GM23338 (cell line): ENCODE measurements around the gene GLOD4. TPM values are rescaled to one million over a fixed set of nuclear protein-coding genes. Genes with fewer than 3 reads are reported as not detected.

ENCODE experiments used
- ATAC-seq: fragments of 200-7000 bp; cut with Tn5 transposase; 3 replicates; pipeline ENCODE4 v1.9.1; 2020
- DNase-seq: peaks from one replicate; pipeline ENCODE4 v3.0.0-alpha.2; 2015; ENCODE audit warnings: low spot score
- H2AFZ ChIP-seq: fragments of 200-600 bp; sonication (generic); 2 replicates; pipeline ENCODE4 v1.8.0; 2016; ENCODE audit warnings: antibody characterized with exemption, mild to moderate bottlenecking, moderate library complexity
- H3F3A ChIP-seq: fragments of 200-600 bp; sonication (generic); replicated peaks from 2 replicates; pipeline ENCODE4 v1.8.0; 2017; ENCODE audit warnings: antibody characterized with exemption, mixed run types, low read depth
- H3K27ac ChIP-seq: fragments of 200-600 bp; sonication (generic); 2 replicates; pipeline ENCODE4 v1.6.1; 2016; ENCODE audit warnings: low read depth
- H3K27me3 ChIP-seq: fragments of 200-600 bp; sonication (generic); 2 replicates; pipeline ENCODE4 v1.8.0; 2016; ENCODE audit warnings: mild to moderate bottlenecking, mixed run types, moderate library complexity; ENCODE audit not compliant: insufficient read depth
- H3K36me3 ChIP-seq: fragments of 200-600 bp; sonication (generic); 2 replicates; pipeline ENCODE4 v1.8.0; 2016; ENCODE audit warnings: mild to moderate bottlenecking; ENCODE audit not compliant: insufficient read depth
- H3K4me1 ChIP-seq: fragments of 200-600 bp; sonication (generic); 2 replicates; pipeline ENCODE4 v1.8.0; 2016; ENCODE audit warnings: mild to moderate bottlenecking, moderate library complexity; ENCODE audit not compliant: insufficient read depth
- H3K4me2 ChIP-seq: fragments of 200-600 bp; sonication (generic); 2 replicates; pipeline ENCODE4 v1.7.1; 2017; ENCODE audit warnings: mixed run types
- H3K4me3 ChIP-seq: fragments of 200-600 bp; sonication (generic); 2 replicates; pipeline ENCODE4 v1.6.1; 2016; ENCODE audit warnings: mixed run types
- H3K79me2 ChIP-seq: fragments of 200-600 bp; sonication (generic); replicated peaks from 2 replicates; pipeline ENCODE4 v1.8.0; 2017; ENCODE audit warnings: mild to moderate bottlenecking; ENCODE audit not compliant: insufficient read depth
- H3K9me2 ChIP-seq: fragments of 200-600 bp; sonication (generic); 2 replicates; pipeline ENCODE4 v1.8.0; 2017; ENCODE audit not compliant: insufficient read depth
- H4K20me1 ChIP-seq: fragments of 200-600 bp; sonication (generic); replicated peaks from 2 replicates; pipeline ENCODE4 v1.8.0; 2017; ENCODE audit warnings: mild to moderate bottlenecking; ENCODE audit not compliant: insufficient read depth
- H3K27ac Mint-ChIP-seq: 2 replicates; pipeline ENCODE4 v1.8.0; 2020; ENCODE audit warnings: inconsistent platforms, mild to moderate bottlenecking, moderate library complexity, mixed read lengths
- H3K27me3 Mint-ChIP-seq: 3 replicates; pipeline ENCODE4 v1.8.0; 2022; ENCODE audit warnings: low read depth, mild to moderate bottlenecking, moderate library complexity, mixed read lengths, inconsistent platforms; ENCODE audit not compliant: insufficient read depth, poor library complexity
- H3K36me3 Mint-ChIP-seq: 3 replicates; pipeline ENCODE4 v1.8.0; 2021; ENCODE audit warnings: low read depth, mild to moderate bottlenecking, inconsistent platforms, moderate library complexity, mixed read lengths
- H3K4me1 Mint-ChIP-seq: 3 replicates; pipeline ENCODE4 v1.8.0; 2020; ENCODE audit warnings: mild to moderate bottlenecking, inconsistent platforms, mixed read lengths
- H3K4me3 Mint-ChIP-seq: 3 replicates; pipeline ENCODE4 v1.8.0; 2021; ENCODE audit warnings: moderate library complexity, mild to moderate bottlenecking, inconsistent platforms, mixed read lengths
- H3K9me3 Mint-ChIP-seq: 3 replicates; pipeline ENCODE4 v1.8.0; 2020; ENCODE audit warnings: moderate library complexity, mild to moderate bottlenecking, inconsistent platforms, mixed read lengths
- CREB1 ChIP-seq: fragments of 250-450 bp; sonication (Bioruptor Pico); IDR thresholded peaks from 2 replicates; pipeline ENCODE4 v1.5.0; 2020; ENCODE audit warnings: low read depth, mild to moderate bottlenecking, moderate library complexity
- CTCF ChIP-seq, 2 experiments: fragments of 200-600 bp in 1 of 2; sonication (generic) in 1 of 2; conservative IDR thresholded peaks; 2 replicates each; pipeline versions ENCODE4 v1.5.1 to v1.6.1; 2016 to 2017; ENCODE audit warnings: antibody characterized with exemption in 2 of 2, low read depth in 2 of 2, mild to moderate bottlenecking in 2 of 2, moderate library complexity in 1 of 2
- ETS1 ChIP-seq: IDR thresholded peaks from 2 replicates; pipeline ENCODE4 v1.6.1; 2016; ENCODE audit warnings: antibody characterized with exemption
- EZH2 ChIP-seq: fragments of 200-600 bp; sonication (generic); IDR thresholded peaks from one replicate; pipeline ENCODE4 v1.8.0; 2017; ENCODE audit warnings: antibody characterized with exemption, mild to moderate bottlenecking, low read depth; ENCODE audit not compliant: unreplicated experiment
- EZH2phosphoT487 ChIP-seq: fragments of 200-600 bp; sonication (generic); IDR thresholded peaks from one replicate; pipeline ENCODE4 v1.8.1; 2018; ENCODE audit warnings: antibody characterized with exemption; ENCODE audit not compliant: unreplicated experiment
- JUNB ChIP-seq: IDR thresholded peaks from one replicate; pipeline ENCODE4 v1.6.1; 2016; ENCODE audit warnings: antibody characterized with exemption; ENCODE audit not compliant: unreplicated experiment
- NANOG ChIP-seq: IDR thresholded peaks from 2 replicates; pipeline ENCODE4 v1.6.1; 2016; ENCODE audit warnings: antibody characterized with exemption, borderline replicate concordance
- POLR2AphosphoS5 ChIP-seq: IDR thresholded peaks from 2 replicates; pipeline ENCODE4 v1.6.1; 2016; ENCODE audit warnings: antibody characterized with exemption, low read depth
- REST ChIP-seq: IDR thresholded peaks from one replicate; pipeline ENCODE4 v1.6.1; 2018; ENCODE audit warnings: antibody characterized with exemption; ENCODE audit not compliant: unreplicated experiment
- STAT1 ChIP-seq: IDR thresholded peaks from one replicate; pipeline ENCODE4 v1.6.1; 2016; ENCODE audit warnings: antibody characterized with exemption; ENCODE audit not compliant: unreplicated experiment
- ZNF114 ChIP-seq: fragments of 250-450 bp; sonication (Bioruptor Pico); IDR thresholded peaks from 2 replicates; pipeline ENCODE4 v1.5.0; 2020; ENCODE audit warnings: mild to moderate bottlenecking, moderate library complexity
- ZNF331 ChIP-seq: fragments of 250-450 bp; sonication (Bioruptor Pico); IDR thresholded peaks from 2 replicates; pipeline ENCODE4 v1.5.0; 2020; ENCODE audit warnings: low read depth, mild to moderate bottlenecking, moderate library complexity
- ZNF462 ChIP-seq: fragments of 250-450 bp; sonication (Bioruptor Pico); IDR thresholded peaks from 2 replicates; pipeline ENCODE4 v1.5.0; 2020; ENCODE audit warnings: mild to moderate bottlenecking, moderate library complexity
- polyA plus RNA-seq: library from polyadenylated mRNA; unstranded; fragments of >200 nt; fragmentation: Nextera tagmentation; extraction: Ambion mirVana; gene quantifications from 2 replicates; pipeline ENCODE4 v1.2.1, GENCODE V29; 2016
- total RNA-seq: library from RNA; depleted of rRNA; stranded (reverse); fragments of >200 nt; shearing (Covaris generic); gene quantifications from 2 replicates; pipeline ENCODE4 v1.2.3, GENCODE V29; 2014

Gene GLOD4
- total and polyA plus RNA-seq, 2 experiments from 2014 or later = 120 to 122 TPM

DNA sequence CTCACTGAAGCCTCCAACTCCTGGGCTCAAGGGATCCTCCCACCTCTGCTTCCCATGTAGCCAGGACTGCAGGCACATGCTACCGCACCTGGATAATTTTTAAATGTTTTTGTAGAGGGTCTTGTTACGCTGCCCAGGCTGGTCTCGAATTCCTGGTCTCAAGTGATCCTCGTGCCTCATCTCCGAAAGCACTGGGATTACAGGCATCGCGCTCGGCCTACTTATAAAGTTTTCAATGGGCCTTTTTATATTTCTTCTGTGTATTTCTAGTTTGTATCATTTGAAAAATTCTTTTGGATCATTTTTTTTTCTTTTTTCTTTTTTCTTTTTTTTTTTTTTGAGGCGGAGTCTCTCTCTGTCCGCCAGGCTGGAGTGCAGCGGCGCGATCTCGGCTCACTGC, 57.0 kb downstream of the GLOD4 start:
- Histone ChIP-seq H3K4me2 (no peak overlapping the region), H3F3A (no peaks in the 10 kb centered on the region), H2AFZ (no peak overlapping the region), H3K4me3 (no peak overlapping the region), H3K27me3 (no peaks in the 10 kb centered on the region), H3K4me1 (peaks cover 13% of the 10 kb centered on the region), H3K36me3 (no peaks in the 10 kb centered on the region), H4K20me1 (peaks cover 4% of the 10 kb centered on the region; the same call in 1 of the 2 replicates), H3K9me2 (no peaks in the 10 kb centered on the region), H3K27ac (no peak overlapping the region), H3K79me2 (no peaks in the 10 kb centered on the region)
- TF ChIP-seq CTCF (conservative IDR thresholded peaks at IDR 0.05; ENCODE audit: low read depth in 2 of 2) (no peak), ZNF331 (CRISPR knock-in tag) (no peak), ZNF462 (CRISPR knock-in tag) (no peak), NANOG (no peak), POLR2AphosphoS5 (no peak), EZH2 (no peak), STAT1 (no peak), CREB1 (CRISPR knock-in tag) (no peak), EZH2phosphoT487 (no peak), ZNF114 (no peak), ETS1 (no peak), REST (no peak), JUNB (no peak)
- Mint-ChIP-seq H3K4me1 (peaks cover 9% of the 10 kb centered on the region; the same call in 2 of the 3 replicates), H3K9me3 (no peaks in the 10 kb centered on the region; the same call in 2 of the 3 replicates), H3K36me3 (no peaks in the 10 kb centered on the region), H3K27ac (no peak overlapping the region), H3K4me3 (no peak overlapping the region), H3K27me3 (peaks cover 7% of the 10 kb centered on the region)
- DNase-seq (no peak), ATAC-seq (no peak)
